Esophagus (tissue), 2 donors: Measurements from ENCODE around the gene CTSZ. TPM values are rescaled to one million over a fixed set of nuclear protein-coding genes. Genes with fewer than 3 reads are reported as not detected.

ENCODE experiments used
- H3K27ac ChIP-seq, 2 donors: one replicate each; pipeline ENCODE4 v1.5.1; 2013; ENCODE audit warnings: low read depth in 2 of 2, mild to moderate bottlenecking in 2 of 2, inconsistent platforms in 1 of 2, low read length in 1 of 2, moderate library complexity in 1 of 2
- H3K27me3 ChIP-seq, 2 donors: one replicate each; pipeline ENCODE4 v1.6.1; 2013; ENCODE audit warnings: low read length in 2 of 2, control low read depth in 1 of 2, mild to moderate bottlenecking in 1 of 2; ENCODE audit not compliant: insufficient read depth in 2 of 2, control insufficient read depth in 1 of 2
- H3K36me3 ChIP-seq, 2 donors: one replicate each; pipeline ENCODE4 v1.6.1; 2013; ENCODE audit warnings: low read length in 1 of 2; ENCODE audit not compliant: control insufficient read depth in 2 of 2, insufficient read depth in 2 of 2
- H3K4me1 ChIP-seq, 2 donors: one replicate each; pipeline ENCODE4 v1.6.1; 2013; ENCODE audit warnings: low read length in 1 of 2; ENCODE audit not compliant: control insufficient read depth in 2 of 2, insufficient read depth in 2 of 2
- H3K4me3 ChIP-seq, 2 donors: one replicate each; pipeline ENCODE4 v1.5.1; 2013; ENCODE audit warnings: low read length in 2 of 2, mild to moderate bottlenecking in 2 of 2, low read depth in 1 of 2, moderate library complexity in 1 of 2
- H3K9me3 ChIP-seq, 2 donors: one replicate each; pipeline ENCODE4 v1.6.1; 2013; ENCODE audit warnings: mild to moderate bottlenecking in 2 of 2, low read depth in 1 of 2, low read length in 1 of 2, moderate library complexity in 1 of 2; ENCODE audit not compliant: control insufficient read depth in 2 of 2, insufficient read depth in 1 of 2
- WGBS, 2 donors: extraction: QIAGEN DNeasy Blood & Tissue Kit; methylation state at CpG; one replicate each; pipeline ENCODE4 v1.1.7; 2013; 5-methylcytosine and 5-hydroxymethylcytosine counted together
- polyA plus RNA-seq, 2 donors: library from polyadenylated mRNA; stranded (reverse); fragments of 200-250 nt; gene quantifications; one replicate each; pipeline ENCODE4 v1.2.3, GENCODE V29; 2013
- donor health status: healthy with polysubstance abuse.
- donor health status: Bipolar disorder and iron deficiency.

CTSZ gene
- polyA plus RNA-seq, 2 donors = 17.0 to 41.9 TPM

- no peak overlapping the region for H3K27ac ChIP-seq
- H3K27me3 ChIP-seq = no peaks in the 10 kb centered on the region
- H3K9me3 ChIP-seq = no peaks in the 10 kb centered on the region
- WGBS, 2 donors = 87 to 89% methylated on average over 8 of the region's 8 CpGs
- peaks cover 3 to 25% of the 10 kb centered on the region in 2 donors for H3K4me1 ChIP-seq
- no peak overlapping the region for H3K4me3 ChIP-seq
- peaks cover 0 to 2% of the 10 kb centered on the region in 2 donors for H3K36me3 ChIP-seq
Observed at GRCh38 chr20:59008715-59009336, 1.8 kb upstream of the CTSZ start.

GRCh38 chr20:59007665-59008511 lies 834 bp upstream of the CTSZ start:
- H3K36me3 ChIP-seq = peaks cover 0 to 2% of the 10 kb centered on the region in 2 donors
- WGBS, 2 donors = 82 to 83% methylated on average over 24 of the region's 24 CpGs
- peaks cover 3 to 25% of the 10 kb centered on the region in 2 donors for H3K4me1 ChIP-seq
- H3K27ac ChIP-seq = peak overlapping the region; percentile 56 to 65
- peak overlapping the region in 1 of 2 donors; percentile 50 for H3K4me3 ChIP-seq
- H3K9me3 ChIP-seq = no peaks in the 10 kb centered on the region
- no peaks in the 10 kb centered on the region for H3K27me3 ChIP-seq

GRCh38 chr20:59006167-59006863 lies 739 bp downstream of the CTSZ start:
- H3K4me1 ChIP-seq = peaks cover 3 to 25% of the 10 kb centered on the region in 2 donors
- peak overlapping the region; percentile 56 to 65 for H3K27ac ChIP-seq
- WGBS, 2 donors = 18 to 27% methylated on average over 29 of the region's 29 CpGs
- H3K9me3 ChIP-seq = no peaks in the 10 kb centered on the region
- no peaks in the 10 kb centered on the region for H3K27me3 ChIP-seq
- H3K4me3 ChIP-seq = peak overlapping the region; percentile 50 to 76
- H3K36me3 ChIP-seq = peaks cover 0 to 6% of the 10 kb centered on the region in 2 donors

- H3K9me3 ChIP-seq = no peaks in the 10 kb centered on the region
- 74 to 76% methylated on average over 3 of the region's 3 CpGs for WGBS, 2 donors
- peaks cover 3 to 22% of the 10 kb centered on the region in 2 donors for H3K4me1 ChIP-seq
- peak overlapping the region; percentile 56 to 65 for H3K27ac ChIP-seq
- H3K36me3 ChIP-seq = peaks cover 0 to 11% of the 10 kb centered on the region in 2 donors
- H3K4me3 ChIP-seq = peak overlapping the region; percentile 50 to 76
- H3K27me3 ChIP-seq = no peaks in the 10 kb centered on the region
Observed at GRCh38 chr20:59005523-59006166, 1.4 kb downstream of the CTSZ start.

GRCh38 chr20:59004763-59005522 lies 2.1 kb downstream of the CTSZ start:
- Histone ChIP-seq H3K4me3 (peak overlapping the region in 1 of 2 donors; percentile 50), H3K36me3 (peaks cover 0 to 12% of the 10 kb centered on the region in 2 donors), H3K27ac (peak overlapping the region in 1 of 2 donors; percentile 17), H3K27me3 (no peaks in the 10 kb centered on the region), H3K4me1 (peaks cover 3 to 20% of the 10 kb centered on the region in 2 donors), H3K9me3 (no peaks in the 10 kb centered on the region)
- WGBS, 2 donors = 50 to 55% methylated on average over 17 of the region's 17 CpGs

- Histone ChIP-seq H3K36me3 (peaks cover 0 to 12% of the 10 kb centered on the region in 2 donors), H3K4me1 (peaks cover 3 to 20% of the 10 kb centered on the region in 2 donors), H3K9me3 (no peaks in the 10 kb centered on the region), H3K4me3 (no peak overlapping the region), H3K27me3 (no peaks in the 10 kb centered on the region), H3K27ac (peak overlapping the region; percentile 8)
- WGBS, 2 donors = 60 to 61% methylated on average over 4 of the region's 4 CpGs
Observed at GRCh38 chr20:59004493-59004762, 2.6 kb downstream of the CTSZ start.

GRCh38 chr20:59003836-59004492 lies 3.1 kb downstream of the CTSZ start:
- Histone ChIP-seq H3K27me3 (no peaks in the 10 kb centered on the region), H3K4me3 (no peak overlapping the region), H3K4me1 (peaks cover 3 to 20% of the 10 kb centered on the region in 2 donors), H3K27ac (peak overlapping the region; percentile 8), H3K9me3 (no peaks in the 10 kb centered on the region), H3K36me3 (peaks cover 0 to 12% of the 10 kb centered on the region in 2 donors)
- 83% methylated on average over 16 of the region's 16 CpGs for WGBS, 2 donors

GRCh38 chr20:59002874-59003399 lies 4.1 kb downstream of the CTSZ start:
- WGBS, 2 donors = 84 to 85% methylated on average over 17 of the region's 17 CpGs
- H3K4me1 ChIP-seq = peaks cover 3 to 20% of the 10 kb centered on the region in 2 donors
- no peaks in the 10 kb centered on the region for H3K27me3 ChIP-seq
- H3K9me3 ChIP-seq = no peaks in the 10 kb centered on the region
- no peak overlapping the region for H3K27ac ChIP-seq
- H3K4me3 ChIP-seq = no peak overlapping the region
- peaks cover 2 to 12% of the 10 kb centered on the region in 2 donors for H3K36me3 ChIP-seq
